ENCODE data around the gene GSK3A. TPM values are rescaled to one million over a fixed set of nuclear protein-coding genes. Genes with fewer than 3 reads are reported as not detected.

The GSK3A gene
- total RNA-seq, 1 experiment from 2014 or later: 25.0 TPM

GRCh38 chr19:42270346-42271044 is 28.1 kb upstream of the GSK3A start:
- intact Hi-C loops (cut with micrococcal nuclease): no loop called here
- BruUV-seq (replicated peaks): no TSS peak
- no peaks in the 10 kb centered on the region for H4K20me1 ChIP-seq (ENCODE audit: low read length)
- peak; percentile 57 for DNase-seq
- CTCF ChIA-PET: interaction anchor here (0.9 kb wide), 1 partner anchor 24 kb away, joined by 3 read pairs; no protein-coding TSS in a partner anchor
- no peak for ATAC-seq
- H3K4me3 ChIP-seq (ENCODE audit: low read length): peak overlapping the region; percentile 79
- peak overlapping the region; percentile 89 for H3K9ac ChIP-seq (ENCODE audit: low read length)
- peaks cover 26% of the 10 kb centered on the region for H3K79me2 ChIP-seq (ENCODE audit: low read length)
- no peaks in the 10 kb centered on the region for H3K9me3 ChIP-seq (ENCODE audit: low read length)
- peak overlapping the region; percentile 99 for H3K4me2 ChIP-seq (ENCODE audit: low read length)
- no peaks in the 10 kb centered on the region for H3K27me3 ChIP-seq (ENCODE audit: low read length)
- POLR2A ChIA-PET (ENCODE audit: unreplicated experiment): interaction anchor here (0.5 kb wide), 1 partner anchor 8 kb away, joined by 7 read pairs; no protein-coding TSS in a partner anchor
- H3K27ac ChIP-seq (ENCODE audit: low read length): peak overlapping the region; percentile 93
- H3K36me3 ChIP-seq (ENCODE audit: low read depth, low read length): no peaks in the 10 kb centered on the region
- H3K9me2 ChIP-seq (replicated peaks; ENCODE audit: low read length): no peaks in the 10 kb centered on the region
- TF ChIP-seq EZH2 (IDR thresholded peaks at IDR 0.05; ENCODE audit: low read length, unreplicated experiment) (no peak), EZH2phosphoT487 (IDR thresholded peaks at IDR 0.05; ENCODE audit: borderline replicate concordance, low read length) (no peak), CTCF (conservative IDR thresholded peaks at IDR 0.05; ENCODE audit: low read depth, low read length) (no peak)
- peak overlapping the region; percentile 59; the same call in 1 of the 2 replicates for H2AFZ ChIP-seq (ENCODE audit: low read length)
- H3K4me1 ChIP-seq (ENCODE audit: insufficient read depth, low read length): peaks cover 22% of the 10 kb centered on the region
- H3F3A ChIP-seq (ENCODE audit: low read length, unreplicated experiment): no peaks in the 10 kb centered on the region

- Histone ChIP-seq H3K4me1 (ENCODE audit: insufficient read depth, low read length) (peaks cover 22% of the 10 kb centered on the region), H3K9ac (ENCODE audit: low read length) (peak overlapping the region; percentile 89), H3K9me3 (ENCODE audit: low read length) (no peaks in the 10 kb centered on the region), H4K20me1 (ENCODE audit: low read length) (no peaks in the 10 kb centered on the region), H3K79me2 (ENCODE audit: low read length) (peaks cover 26% of the 10 kb centered on the region), H3F3A (ENCODE audit: low read length, unreplicated experiment) (no peaks in the 10 kb centered on the region), H3K9me2 (replicated peaks; ENCODE audit: low read length) (no peaks in the 10 kb centered on the region), H3K27me3 (ENCODE audit: low read length) (no peaks in the 10 kb centered on the region), H3K4me3 (ENCODE audit: low read length) (peak overlapping the region; percentile 79), H3K36me3 (ENCODE audit: low read depth, low read length) (no peaks in the 10 kb centered on the region), H3K4me2 (ENCODE audit: low read length) (peak overlapping the region; percentile 99), H3K27ac (ENCODE audit: low read length) (peak overlapping the region; percentile 93), H2AFZ (ENCODE audit: low read length) (peak overlapping the region; percentile 59; the same call in 1 of the 2 replicates)
- DNase-seq: no peak
- ATAC-seq: no peak
- TF ChIP-seq EZH2phosphoT487 (IDR thresholded peaks at IDR 0.05; ENCODE audit: borderline replicate concordance, low read length) (no peak), CTCF (conservative IDR thresholded peaks at IDR 0.05; ENCODE audit: low read depth, low read length) (no peak), EZH2 (IDR thresholded peaks at IDR 0.05; ENCODE audit: low read length, unreplicated experiment) (no peak)
- intact Hi-C loops (cut with micrococcal nuclease): no loop called here
- POLR2A ChIA-PET (ENCODE audit: unreplicated experiment): no interaction called here
- TSS peak; percentile 94 for BruUV-seq (replicated peaks)
- CTCF ChIA-PET: interaction anchor here (0.9 kb wide), 1 partner anchor 23 kb away, joined by 3 read pairs; no protein-coding TSS in a partner anchor
These were observed 27.3 kb upstream of the GSK3A start for GRCh38 chr19:42269478-42270345.
